ENCODE measurements around the gene UMODL1. TPM values are rescaled to one million over a fixed set of nuclear protein-coding genes. Genes with fewer than 3 reads are reported as not detected.

UMODL1 gene
- total and polyA plus RNA-seq, 3 donors from 2014 or later: 1.7 to 7.8 (median 6.8) TPM

- intact Hi-C loops (cut with DNase I; ENCODE audit: low total_unique reads): no loop called here
- no peaks in the 10 kb centered on the region for H3K9me3 ChIP-seq
- no peaks in the 10 kb centered on the region for H3K27me3 ChIP-seq
- TF ChIP-seq CTCF (IDR thresholded peaks at IDR 0.05) (no peak), POLR2A (IDR thresholded peaks at IDR 0.05) (no peak)
- no peak overlapping the region for H3K4me3 ChIP-seq
- no peaks in the 10 kb centered on the region for H3K4me1 ChIP-seq
- H3K36me3 ChIP-seq (ENCODE audit: low read depth, missing control alignments): no peaks in the 10 kb centered on the region
- no peak overlapping the region for H3K27ac ChIP-seq
- DNase-seq: no peak
- 84 to 94% methylated on average over 9 of the region's 9 CpGs for WGBS, 2 donors
These were observed 42.2 kb upstream of the UMODL1 start for GRCh38 chr21:42028766-42029425.

DNA sequence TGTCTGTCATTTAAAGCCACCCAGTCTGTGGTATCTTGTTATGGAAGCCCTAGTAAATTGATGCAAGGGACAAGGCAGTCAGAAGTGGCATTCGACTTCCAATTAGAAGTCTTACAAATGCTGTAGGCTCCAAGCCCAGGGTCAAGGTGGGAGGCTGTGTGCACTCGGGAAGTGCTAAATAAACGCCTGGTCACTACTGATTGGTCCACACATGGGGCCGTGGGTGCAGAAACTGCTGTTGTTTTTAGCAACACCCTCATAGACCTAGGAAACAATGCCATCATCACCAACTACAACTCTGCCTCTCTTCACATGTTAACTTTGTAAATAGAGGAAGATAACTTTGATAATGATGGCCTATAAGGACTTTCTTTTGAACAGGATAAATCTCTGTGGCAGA is 40.8 kb upstream of the UMODL1 start:
- DNase-seq: no peak
- intact Hi-C loops (cut with DNase I; ENCODE audit: low total_unique reads): no loop called here
- Histone ChIP-seq H3K27me3 (no peaks in the 10 kb centered on the region), H3K9me3 (no peaks in the 10 kb centered on the region), H3K4me1 (no peaks in the 10 kb centered on the region), H3K4me3 (no peak overlapping the region), H3K36me3 (ENCODE audit: low read depth, missing control alignments) (no peaks in the 10 kb centered on the region), H3K27ac (no peak overlapping the region)
- TF ChIP-seq POLR2A (IDR thresholded peaks at IDR 0.05) (no peak), CTCF (IDR thresholded peaks at IDR 0.05) (no peak)
- WGBS, 2 donors: 85 to 94% methylated on average over 4 of the region's 4 CpGs

DNA sequence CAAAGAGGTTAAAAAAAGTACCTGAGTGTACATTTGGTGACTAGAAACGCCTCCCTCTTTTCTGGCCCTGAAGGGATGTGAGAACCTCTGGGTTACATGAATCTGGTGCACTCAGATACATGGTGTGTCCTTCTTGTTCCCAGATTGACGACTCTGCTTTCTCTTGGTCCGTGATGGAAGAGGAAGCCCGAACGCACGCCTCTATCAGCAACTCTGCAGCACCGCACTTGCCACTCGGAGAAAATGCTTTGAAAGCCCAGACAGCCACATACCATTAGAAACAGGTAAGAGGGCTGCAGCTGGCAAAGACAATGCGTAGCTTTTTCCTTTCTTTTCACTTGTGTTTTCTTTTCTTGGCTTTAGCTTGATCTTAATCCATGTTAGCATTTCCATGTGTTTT is 39.9 kb upstream of the UMODL1 start:
- TF ChIP-seq POLR2A (IDR thresholded peaks at IDR 0.05): no peak
- no peak for TF ChIP-seq CTCF (IDR thresholded peaks at IDR 0.05)
- intact Hi-C loops (cut with DNase I; ENCODE audit: low total_unique reads): no loop called here
- 79 to 97% methylated on average over 9 of the region's 9 CpGs for whole genome bisulfite sequencing, 2 donors
- DNase-seq: no peak
- Histone ChIP-seq H3K36me3 (ENCODE audit: low read depth, missing control alignments) (no peaks in the 10 kb centered on the region), H3K4me1 (no peaks in the 10 kb centered on the region), H3K9me3 (no peaks in the 10 kb centered on the region), H3K27ac (no peak overlapping the region), H3K27me3 (no peaks in the 10 kb centered on the region), H3K4me3 (no peak overlapping the region)

DNA sequence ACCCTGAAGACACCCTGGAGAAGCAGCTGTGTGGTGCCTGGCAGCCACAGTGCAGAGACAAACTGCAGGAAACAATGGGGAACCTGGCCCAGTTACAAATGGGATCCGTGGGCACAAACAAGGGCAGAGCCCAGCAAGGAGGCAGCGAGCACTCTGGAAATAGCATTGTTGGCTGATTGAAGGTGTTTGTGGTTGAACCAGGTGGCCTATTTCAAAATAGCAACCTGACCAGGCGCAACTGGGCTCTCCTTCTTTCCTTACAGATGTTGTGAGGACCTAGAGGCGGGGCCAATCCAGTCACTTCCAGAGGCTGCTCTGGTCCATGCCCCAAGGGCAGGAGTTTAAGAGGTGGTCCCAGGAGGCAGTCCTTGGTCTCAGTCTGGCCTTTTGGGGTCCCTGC is 39.3 kb upstream of the UMODL1 start:
- no peak for TF ChIP-seq CTCF (IDR thresholded peaks at IDR 0.05)
- no peak for TF ChIP-seq POLR2A (IDR thresholded peaks at IDR 0.05)
- intact Hi-C loops (cut with DNase I; ENCODE audit: low total_unique reads): no loop called here
- no peak overlapping the region for H3K4me3 ChIP-seq
- no peaks in the 10 kb centered on the region for H3K4me1 ChIP-seq
- no peak for DNase-seq
- WGBS, 2 donors: 94 to 100% methylated on average over 3 to 4 of the region's 4 CpGs
- H3K27me3 ChIP-seq: no peaks in the 10 kb centered on the region
- no peaks in the 10 kb centered on the region for H3K36me3 ChIP-seq (ENCODE audit: low read depth, missing control alignments)
- H3K9me3 ChIP-seq: no peaks in the 10 kb centered on the region
- no peak overlapping the region for H3K27ac ChIP-seq

DNA sequence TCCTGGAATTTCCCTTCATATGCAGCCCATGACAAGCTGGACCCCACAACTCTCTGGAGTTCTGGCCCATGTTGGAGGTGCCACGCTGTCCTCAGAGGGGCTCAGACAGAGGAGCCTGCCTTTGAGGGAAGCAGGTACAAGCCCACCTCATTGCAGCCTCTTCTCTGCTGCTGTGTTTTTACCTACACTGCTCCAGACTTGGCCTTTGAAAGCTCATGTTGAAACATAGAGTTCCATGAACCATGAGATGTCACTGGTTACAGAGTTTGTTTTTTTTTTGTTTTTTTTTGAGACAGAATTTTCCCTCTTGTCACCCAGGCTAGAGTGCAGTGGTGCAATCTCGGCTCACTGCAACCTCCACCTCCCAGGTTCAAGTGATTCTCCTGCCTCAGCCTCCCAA is 38.9 kb upstream of the UMODL1 start:
- intact Hi-C loops (cut with DNase I; ENCODE audit: low total_unique reads): no loop called here
- H3K9me3 ChIP-seq: no peaks in the 10 kb centered on the region
- TF ChIP-seq CTCF (IDR thresholded peaks at IDR 0.05) (no peak), POLR2A (IDR thresholded peaks at IDR 0.05) (no peak)
- H3K4me3 ChIP-seq: no peak overlapping the region
- DNase-seq: no peak
- WGBS, 2 donors: 93 to 96% methylated on average over 2 of the region's 2 CpGs
- no peak overlapping the region for H3K27ac ChIP-seq
- no peaks in the 10 kb centered on the region for H3K36me3 ChIP-seq (ENCODE audit: low read depth, missing control alignments)
- no peaks in the 10 kb centered on the region for H3K27me3 ChIP-seq
- no peaks in the 10 kb centered on the region for H3K4me1 ChIP-seq

Measured in testis (tissue), 3 donors.